ENCODE data around the gene SLCO4A1. TPM values are rescaled to one million over a fixed set of nuclear protein-coding genes. Genes with fewer than 3 reads are reported as not detected.
A peak's percentile ranks its signal among the peaks of the same experiment; 100 is the strongest.

Gene SLCO4A1
- total RNA-seq, 1 donor from 2014 or later, result 10.8 TPM

- no peak for DNase-seq (ENCODE audit: low spot score)
- intact Hi-C loops (cut with DNase I), result no loop called here
Observed at GRCh38 chr20:62647521-62648317, 5.4 kb downstream of the SLCO4A1 start.

- no peak for DNase-seq (ENCODE audit: low spot score)
- intact Hi-C loops (cut with DNase I), result no loop called here
Observed at GRCh38 chr20:62648318-62648995, 6.2 kb downstream of the SLCO4A1 start.

GRCh38 chr20:62649140-62649539, 6.8 kb downstream of the SLCO4A1 start:
- DNase-seq (ENCODE audit: low spot score), result no peak
- intact Hi-C loops (cut with DNase I), result no loop called here

GRCh38 chr20:62650551-62651284, 8.4 kb downstream of the SLCO4A1 start:
- no peak for DNase-seq (ENCODE audit: low spot score)

GRCh38 chr20:62651285-62652021, 9.2 kb downstream of the SLCO4A1 start:
- intact Hi-C loops (cut with DNase I), result no loop called here
- peak; percentile 81 for DNase-seq (ENCODE audit: low spot score)

More at GRCh38 chr20:62650551-62651284, 8.4 kb downstream of the SLCO4A1 start:
- intact Hi-C loops (cut with DNase I), result no loop called here

GRCh38 chr20:62652041-62652893, 10.0 kb downstream of the SLCO4A1 start:
- DNase-seq (ENCODE audit: low spot score), result peak; percentile 95
- intact Hi-C loops (cut with DNase I), result no loop called here

- intact Hi-C loops (cut with DNase I), result no loop called here
- no peak for DNase-seq (ENCODE audit: low spot score)
Observed at GRCh38 chr20:62652894-62653305, 10.6 kb downstream of the SLCO4A1 start.

- intact Hi-C loops (cut with DNase I), result no loop called here
- no peak for DNase-seq (ENCODE audit: low spot score)
Observed at GRCh38 chr20:62653373-62653772, 11.1 kb downstream of the SLCO4A1 start.

- intact Hi-C loops (cut with DNase I), result no loop called here
- no peak for DNase-seq (ENCODE audit: low spot score)
Observed at GRCh38 chr20:62653951-62654685, 11.8 kb downstream of the SLCO4A1 start.

GRCh38 chr20:62655282-62656196, 13.2 kb downstream of the SLCO4A1 start:
- intact Hi-C loops (cut with DNase I), result no loop called here
- DNase-seq (ENCODE audit: low spot score), result no peak

GRCh38 chr20:62656197-62656918, 14.1 kb downstream of the SLCO4A1 start:
- intact Hi-C loops (cut with DNase I), result no loop called here

GRCh38 chr20:62656919-62657588, 14.8 kb downstream of the SLCO4A1 start:
- DNase-seq (ENCODE audit: low spot score), result no peak
- intact Hi-C loops (cut with DNase I), result no loop called here

More at GRCh38 chr20:62656197-62656918, 14.1 kb downstream of the SLCO4A1 start:
- DNase-seq (ENCODE audit: low spot score), result no peak

- intact Hi-C loops (cut with DNase I), result no loop called here
Observed at GRCh38 chr20:62657589-62657942, 15.3 kb downstream of the SLCO4A1 start.

GRCh38 chr20:62657956-62658355, 15.7 kb downstream of the SLCO4A1 start:
- intact Hi-C loops (cut with DNase I), result no loop called here
- no peak for DNase-seq (ENCODE audit: low spot score)

More at GRCh38 chr20:62657589-62657942, 15.3 kb downstream of the SLCO4A1 start:
- DNase-seq (ENCODE audit: low spot score), result no peak

- intact Hi-C loops (cut with DNase I), result no loop called here
- DNase-seq (ENCODE audit: low spot score), result no peak
Observed at GRCh38 chr20:62658593-62659178, 16.4 kb downstream of the SLCO4A1 start.

Measured in cardiac septum (tissue), 1 donor.